Smooth muscle cell of the brain vasculature (primary cell): ENCODE data around the gene PAX2.

ENCODE experiments used
- DNase-seq: peaks from one replicate; pipeline ENCODE4 v3.0.0-alpha.2; 2012; ENCODE audit warnings: low read depth, low spot score

Gene PAX2

GRCh38 chr10:100788002-100788903, 42.9 kb downstream of the PAX2 start:
- DNase-seq: no peak

GRCh38 chr10:100790761-100791208, 45.4 kb downstream of the PAX2 start:
- no peak for DNase-seq

- no peak for DNase-seq
These were observed 46.1 kb downstream of the PAX2 start for GRCh38 chr10:100791369-100792058.

- no peak for DNase-seq
These were observed 47.2 kb downstream of the PAX2 start for GRCh38 chr10:100792574-100792973.

GRCh38 chr10:100793055-100793454, 47.7 kb downstream of the PAX2 start:
- no peak for DNase-seq

- DNase-seq: no peak
These were observed 54.5 kb downstream of the PAX2 start for GRCh38 chr10:100799881-100800280.

- no peak for DNase-seq
These were observed 55.5 kb downstream of the PAX2 start for GRCh38 chr10:100800931-100801330.

GRCh38 chr10:100802196-100802595, 56.8 kb downstream of the PAX2 start:
- no peak for DNase-seq

- DNase-seq: no peak
These were observed 57.2 kb downstream of the PAX2 start for GRCh38 chr10:100802607-100803006.

GRCh38 chr10:100803492-100803891, 58.1 kb downstream of the PAX2 start:
- DNase-seq: no peak

GRCh38 chr10:100803908-100804307, 58.5 kb downstream of the PAX2 start:
- no peak for DNase-seq

GRCh38 chr10:100805543-100806355, 60.4 kb downstream of the PAX2 start:
- no peak for DNase-seq

- no peak for DNase-seq
These were observed 60.9 kb downstream of the PAX2 start for GRCh38 chr10:100806356-100806645.

GRCh38 chr10:100807241-100807951, 62.0 kb downstream of the PAX2 start:
- DNase-seq: no peak

GRCh38 chr10:100808876-100809275, 63.5 kb downstream of the PAX2 start:
- DNase-seq: no peak

- DNase-seq: no peak
These were observed 64.9 kb downstream of the PAX2 start for GRCh38 chr10:100810091-100810834.

- no peak for DNase-seq
These were observed 65.4 kb downstream of the PAX2 start for GRCh38 chr10:100810835-100811116.

GRCh38 chr10:100811261-100811660, 65.9 kb downstream of the PAX2 start:
- DNase-seq: no peak

- DNase-seq: no peak
These were observed 66.7 kb downstream of the PAX2 start for GRCh38 chr10:100811752-100812750.

- DNase-seq: no peak
These were observed 67.6 kb downstream of the PAX2 start for GRCh38 chr10:100812978-100813377.
